ENCODE results near the gene MATN1. TPM values are rescaled to one million over a fixed set of nuclear protein-coding genes. Genes with fewer than 3 reads are reported as not detected.
"Not testable (repeated sequence)": the region's sequence is repeated elsewhere in the genome, so short reads cannot be mapped to it uniquely, and the experiment has no call there.

Gene MATN1
- under 1 TPM; 0.11 to 0.21 (median 0.17) TPM for polyA plus RNA-seq (ENCODE audit: insufficient read length in 3 of 3)

GRCh38 chr1:30723331-30723755 is at the start of gene MATN1:
Gene MATN1, minus strand, starts transcription at chr1:30723585. Its CDS starts 34 bp downstream, at chr1:30723551.
- no peak for DNase-seq (ENCODE audit: low read depth in 3 of 3, low spot score in 2 of 3)

DNA sequence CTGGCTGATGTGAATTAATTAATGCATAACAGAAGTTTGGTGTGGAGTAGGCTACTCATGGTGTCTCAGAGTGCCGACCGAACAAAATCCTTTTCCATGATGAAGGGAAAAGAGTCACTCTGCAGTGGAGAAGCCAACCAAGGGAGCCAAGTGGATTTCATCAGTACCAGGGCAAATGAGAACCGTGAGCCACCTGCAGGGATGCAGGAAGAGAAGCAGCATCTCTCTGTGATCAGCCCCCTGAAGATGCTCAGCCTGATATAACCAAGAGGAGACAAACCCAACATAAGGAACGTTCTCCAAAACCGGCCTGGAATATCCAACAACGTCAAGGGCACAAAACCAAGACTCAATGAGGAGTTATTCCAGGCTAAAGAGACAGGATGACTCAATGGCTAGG is 47.6 kb upstream of the MATN1 start:
- DNase-seq (ENCODE audit: low read depth in 3 of 3, low spot score in 2 of 3): no peak

DNA sequence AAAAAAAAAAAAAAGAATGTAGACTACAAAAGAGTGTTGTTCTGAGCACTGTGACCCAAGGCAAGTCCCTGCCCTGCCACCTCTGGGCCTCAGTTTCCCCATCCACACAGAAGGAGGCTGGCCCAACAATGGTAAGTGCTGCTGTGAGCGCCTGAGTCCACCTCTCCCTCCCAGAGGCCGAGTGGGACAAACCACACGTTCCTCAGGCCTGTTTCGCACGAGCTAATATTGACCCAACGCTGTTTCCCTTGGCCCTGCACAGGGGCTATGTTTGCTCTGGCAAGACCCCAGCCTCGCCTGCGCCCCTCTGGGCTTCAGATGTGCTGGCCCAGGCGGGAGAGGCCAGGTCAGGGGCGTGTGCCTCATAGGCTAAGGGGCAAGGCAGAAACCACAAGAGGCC is 46.8 kb upstream of the MATN1 start:
- DNase-seq (ENCODE audit: low read depth in 3 of 3, low spot score in 2 of 3): no peak

- no peak for DNase-seq (ENCODE audit: low read depth in 3 of 3, low spot score in 2 of 3)
Observed at GRCh38 chr1:30768830-30769718, 45.7 kb upstream of the MATN1 start.

DNA sequence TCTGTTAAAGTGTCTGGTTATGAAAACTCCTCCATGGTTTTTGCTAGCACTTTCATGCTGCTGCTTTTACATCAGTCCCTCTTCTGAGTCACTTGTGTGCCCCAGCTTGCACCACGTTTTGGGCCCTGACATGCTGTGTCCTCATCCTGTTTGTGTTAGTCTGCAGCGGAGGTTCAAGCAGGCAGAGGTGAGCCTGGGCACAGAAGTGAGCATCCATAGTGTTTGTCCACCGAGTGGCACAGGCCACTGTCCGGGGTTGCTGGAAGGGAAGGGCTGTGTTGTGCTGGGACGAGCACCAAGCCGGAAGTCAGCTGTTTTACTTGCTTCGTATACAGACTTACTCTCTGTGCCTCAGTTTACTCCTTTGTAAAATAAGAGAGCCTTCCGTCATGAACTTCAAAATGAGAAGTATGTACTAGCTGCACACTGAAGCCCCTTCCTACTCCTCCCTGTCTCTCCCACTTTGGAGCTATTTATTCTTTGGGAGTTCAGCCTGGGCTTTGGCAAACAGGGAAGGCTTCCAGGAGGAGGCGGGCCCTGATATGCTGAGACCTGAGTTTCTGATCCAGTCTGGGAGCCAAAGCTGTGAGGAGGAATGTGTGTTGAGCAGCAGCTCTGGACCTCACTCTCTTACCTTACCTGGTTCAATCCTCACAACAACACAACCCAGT is 44.9 kb upstream of the MATN1 start:
- no peak for DNase-seq (ENCODE audit: low read depth in 3 of 3, low spot score in 2 of 3)

DNA sequence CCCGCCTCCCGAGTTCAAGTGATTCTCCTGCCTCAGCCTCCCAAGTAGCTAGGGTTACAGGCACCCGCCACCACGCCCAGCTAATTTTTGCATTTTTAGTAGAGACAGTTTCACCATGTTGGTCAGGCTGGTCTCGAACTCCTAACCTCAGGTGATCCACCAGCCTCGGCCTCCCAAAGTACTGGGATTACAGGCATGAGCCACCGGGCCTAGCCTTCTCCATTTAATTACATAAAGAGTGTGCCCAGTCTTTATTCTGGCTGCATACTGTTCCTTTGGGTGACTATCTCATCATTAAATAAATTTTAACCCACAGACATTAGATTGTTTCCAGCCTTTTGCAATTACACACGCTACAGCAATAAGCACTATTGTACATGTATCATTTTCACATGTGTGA is 43.6 kb upstream of the MATN1 start:
- not testable (repeated sequence) for DNase-seq (ENCODE audit: low read depth in 3 of 3, low spot score in 2 of 3)

DNA sequence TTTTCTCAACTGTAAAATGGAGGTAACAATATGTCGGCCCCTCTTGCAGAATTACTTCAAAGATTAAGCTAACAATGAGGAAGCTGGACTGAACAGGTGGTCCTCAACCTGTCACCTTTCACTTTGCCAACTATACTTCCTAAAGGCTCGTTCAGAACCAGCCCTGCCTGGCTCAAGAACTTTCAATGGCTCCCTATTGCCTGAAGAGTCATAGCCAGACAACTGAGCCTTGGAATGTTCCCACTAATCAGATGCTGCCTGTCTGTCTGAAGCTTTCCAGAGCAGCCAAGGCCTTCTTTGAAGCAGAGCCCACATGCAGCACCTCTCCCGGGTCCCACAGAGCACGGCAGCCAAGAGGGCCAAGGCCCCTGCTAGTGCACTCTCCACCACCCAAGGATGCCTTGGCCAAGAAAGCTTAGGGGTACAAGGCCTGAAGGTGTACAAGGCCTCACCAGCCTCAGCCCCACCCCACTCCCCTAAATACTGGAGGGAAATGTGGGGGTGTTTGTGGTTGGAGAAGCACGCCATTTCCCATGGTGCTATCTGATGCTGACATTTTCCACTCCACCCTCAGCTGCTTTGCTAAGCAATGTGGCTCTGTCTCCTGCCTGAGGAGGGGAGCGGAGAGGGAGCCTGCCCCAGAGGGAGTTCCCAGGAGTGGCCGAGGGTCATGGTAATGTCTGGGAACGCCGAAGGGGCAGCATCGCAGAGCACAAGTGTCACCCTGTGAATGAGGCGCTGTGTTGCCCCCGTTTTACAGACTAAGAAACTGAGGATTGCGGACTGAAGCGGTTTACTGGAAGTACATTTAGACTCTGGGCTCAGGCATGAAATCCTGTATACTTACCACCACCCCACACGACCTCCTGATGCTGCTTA is 42.4 kb upstream of the MATN1 start:
- no peak for DNase-seq (ENCODE audit: low read depth in 3 of 3, low spot score in 2 of 3)

- DNase-seq (ENCODE audit: low read depth in 3 of 3, low spot score in 2 of 3): no peak
Observed at GRCh38 chr1:30764939-30765555, 41.7 kb upstream of the MATN1 start.

DNA sequence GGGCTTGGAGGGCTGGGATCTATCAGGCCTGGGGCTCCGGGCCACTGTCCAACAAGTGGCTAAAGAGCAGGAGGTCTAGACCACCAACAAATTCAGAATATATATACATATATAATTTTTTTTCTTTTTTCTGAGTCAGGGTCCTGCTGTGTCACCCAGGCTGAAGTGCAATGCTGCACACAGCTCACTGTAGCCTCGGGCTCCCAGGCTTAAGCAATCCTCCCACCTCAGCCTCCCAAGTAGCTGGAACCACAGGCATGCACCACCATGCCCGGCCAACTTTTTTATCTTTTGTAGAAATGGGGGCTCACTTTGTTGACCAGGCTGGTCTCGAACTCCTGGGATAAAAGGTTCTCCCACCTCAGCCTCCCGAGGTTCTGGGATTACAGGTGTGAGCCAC is 41.0 kb upstream of the MATN1 start:
- no peak for DNase-seq (ENCODE audit: low read depth in 3 of 3, low spot score in 2 of 3)

GRCh38 chr1:30763651-30764248 is 40.4 kb upstream of the MATN1 start:
- DNase-seq (ENCODE audit: low read depth in 3 of 3, low spot score in 2 of 3): no peak

DNA sequence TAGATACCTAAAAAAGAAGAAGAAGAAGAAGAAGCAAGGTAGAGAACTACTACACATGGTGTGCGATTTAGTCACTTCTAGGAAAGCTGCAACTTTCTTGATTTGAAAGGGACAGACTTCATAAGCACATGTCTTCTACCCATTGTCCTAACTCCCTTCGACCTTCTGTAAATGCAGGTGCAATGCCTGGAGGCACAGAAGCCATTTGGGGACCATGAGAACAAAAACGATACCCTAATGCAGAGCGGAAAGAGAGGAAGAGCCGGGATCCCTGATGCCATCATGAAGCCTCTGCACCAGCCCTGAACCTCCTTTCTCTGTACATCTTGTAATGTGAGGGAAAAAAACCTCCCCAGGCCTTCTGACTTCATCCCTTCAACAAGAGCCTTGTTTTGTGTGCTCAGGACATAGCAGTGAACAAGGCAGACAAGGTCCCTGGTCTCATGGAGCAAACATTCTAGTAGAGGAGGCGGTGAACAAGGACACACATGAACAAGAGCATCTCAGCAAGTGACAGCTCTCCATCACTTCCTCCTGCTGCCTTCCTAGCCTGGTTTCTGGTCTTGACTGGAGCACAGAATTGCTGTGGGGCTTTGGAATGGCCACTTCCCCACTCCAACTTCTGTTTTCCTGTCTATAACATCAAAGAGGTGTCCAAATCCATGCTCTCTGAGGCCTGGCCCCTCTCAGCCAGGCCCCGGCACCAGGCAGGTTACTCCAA is 39.7 kb upstream of the MATN1 start:
- no peak for DNase-seq (ENCODE audit: low read depth in 3 of 3, low spot score in 2 of 3)

DNA sequence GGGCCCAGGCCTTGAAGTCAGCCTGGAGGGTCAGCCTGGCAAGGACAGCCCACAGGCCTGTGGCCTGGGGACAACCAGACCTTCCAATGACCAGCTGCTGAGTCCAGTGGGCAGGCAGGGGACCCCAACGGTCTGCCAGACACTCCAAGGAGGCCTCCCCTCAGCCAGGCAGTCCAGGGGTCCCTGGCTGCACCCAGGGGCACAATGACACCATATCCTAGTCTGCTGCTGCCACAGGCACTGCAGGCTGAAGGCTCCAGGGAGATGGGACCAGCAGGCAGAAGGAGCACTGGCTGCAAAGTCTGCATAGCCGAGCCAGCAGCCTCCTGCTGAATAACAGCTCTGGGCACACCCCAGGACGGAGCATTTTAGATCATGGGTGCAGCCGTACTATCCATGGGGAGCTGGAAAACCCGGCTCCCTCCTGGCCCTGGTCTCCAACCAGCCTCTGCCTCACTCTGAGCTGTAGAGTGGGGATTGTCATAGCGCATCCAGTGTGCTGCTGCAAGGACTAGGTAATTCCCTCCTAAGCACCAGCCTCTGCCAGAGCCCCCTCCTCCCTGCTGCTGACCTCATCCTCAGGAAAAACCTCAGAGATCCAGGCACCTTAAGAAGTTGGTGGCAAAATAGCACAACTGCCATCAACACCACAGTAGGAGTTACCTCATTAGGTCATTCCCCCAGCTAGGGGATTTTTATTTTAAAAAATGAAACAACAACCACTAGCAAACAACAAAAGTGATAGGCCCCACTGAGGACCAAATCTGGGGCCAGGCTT is 39.0 kb upstream of the MATN1 start:
- no peak for DNase-seq (ENCODE audit: low read depth in 3 of 3, low spot score in 2 of 3)

GRCh38 chr1:30761381-30762151 is 38.2 kb upstream of the MATN1 start:
- DNase-seq (ENCODE audit: low read depth in 3 of 3, low spot score in 2 of 3): no peak

DNA sequence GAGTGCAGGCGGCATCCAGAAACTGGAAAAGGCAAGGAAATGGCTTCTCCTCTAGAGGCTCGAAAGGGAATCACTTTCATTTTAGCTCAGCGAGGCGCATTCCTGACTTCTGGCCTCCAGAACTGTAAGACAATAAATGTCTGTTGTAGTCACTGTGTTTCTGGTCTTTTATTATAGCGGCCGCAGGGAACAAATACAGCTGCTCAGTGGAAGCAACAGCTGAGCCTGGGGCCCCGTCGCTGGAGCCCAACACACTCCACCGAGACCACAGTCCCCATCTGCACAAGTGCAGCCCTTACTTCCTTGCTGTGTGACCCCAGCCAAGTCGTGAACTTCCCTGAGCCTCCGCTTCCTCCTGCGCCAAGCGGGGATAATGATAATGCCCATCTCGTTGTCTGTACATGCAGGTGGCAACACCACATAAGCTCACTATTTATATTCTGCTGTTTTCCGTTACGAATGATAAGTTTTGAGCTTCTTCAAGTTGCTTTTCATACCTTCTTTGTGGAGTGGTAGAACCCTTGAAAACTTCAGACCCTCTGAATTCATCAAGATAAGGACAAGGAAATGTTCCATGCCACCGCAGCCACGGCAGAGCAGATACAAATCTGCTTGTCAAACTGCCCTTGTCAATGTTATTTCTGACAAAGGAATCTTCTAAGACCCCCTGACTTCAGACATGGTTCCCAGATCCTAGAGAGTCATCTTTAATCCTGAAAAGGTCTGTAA is 37.4 kb upstream of the MATN1 start:
- DNase-seq (ENCODE audit: low read depth in 3 of 3, low spot score in 2 of 3): no peak

DNA sequence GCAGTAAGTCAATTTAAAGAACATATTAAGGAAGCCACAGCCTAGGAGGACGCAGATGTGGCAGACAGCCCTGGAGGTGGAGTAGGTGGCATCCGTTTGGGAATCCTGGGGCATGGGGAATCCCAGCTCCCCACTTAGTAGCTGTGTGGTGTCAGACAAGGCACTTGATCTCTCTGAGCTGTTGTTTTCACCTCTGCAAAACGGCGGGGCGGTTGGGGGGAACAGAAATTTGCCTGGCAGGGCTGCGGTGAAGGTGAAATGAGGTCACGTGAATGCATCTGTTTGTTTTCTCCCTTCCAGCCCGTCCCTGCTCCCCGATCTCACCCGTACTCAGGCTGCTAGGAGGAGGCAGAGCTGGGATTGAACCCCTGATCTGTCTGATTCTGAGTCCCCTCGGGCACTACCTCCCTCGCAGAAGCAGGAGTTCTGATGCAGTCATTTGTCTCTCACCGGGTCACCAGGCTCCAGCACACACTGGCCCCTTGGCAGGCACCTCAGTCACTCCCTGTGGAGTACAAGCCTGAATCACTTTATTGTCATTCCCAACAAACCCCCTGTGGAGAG is 36.4 kb upstream of the MATN1 start:
- no peak for DNase-seq (ENCODE audit: low read depth in 3 of 3, low spot score in 2 of 3)

DNA sequence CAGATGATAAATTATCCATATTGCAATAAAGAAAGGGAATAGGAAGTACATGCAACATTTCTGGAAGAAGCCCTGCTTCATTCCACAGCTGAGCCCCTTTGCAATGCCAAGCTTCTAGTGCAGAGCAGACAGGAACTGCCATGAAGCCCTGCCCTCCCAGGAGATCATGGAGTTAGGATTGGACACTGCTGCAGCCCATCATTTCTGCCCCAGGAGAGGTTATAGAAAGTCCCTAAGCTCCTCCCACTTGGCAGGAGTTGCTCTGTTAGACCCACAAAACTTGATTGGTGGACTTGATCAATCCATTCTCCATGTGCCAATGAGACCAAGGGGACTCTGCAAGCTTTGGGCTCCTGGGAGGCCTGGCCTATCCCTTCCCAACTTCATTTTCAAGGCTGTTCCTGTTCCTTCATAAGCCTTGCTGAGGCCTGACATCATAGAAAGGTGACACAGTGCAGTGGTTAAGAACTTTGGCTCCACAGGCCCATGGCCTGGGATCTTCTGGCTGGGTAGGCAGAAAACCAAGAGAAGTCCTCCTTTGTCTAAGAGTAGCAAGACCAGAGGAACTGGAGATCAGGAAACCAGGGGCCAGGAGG is 35.5 kb upstream of the MATN1 start:
- no peak for DNase-seq (ENCODE audit: low read depth in 3 of 3, low spot score in 2 of 3)
